Astrocyte of the cerebellum (primary cell): Measurements from ENCODE around the gene GSPT1.
"Not testable (repeated sequence)": the region's sequence is repeated elsewhere in the genome, so short reads cannot be mapped to it uniquely, and the experiment has no call there.

ENCODE experiments used
- DNase-seq: peaks from one replicate; pipeline ENCODE4 v3.0.0-alpha.2; 2011; ENCODE audit warnings: low read depth
- H3K4me3 ChIP-seq: 2 replicates; pipeline ENCODE4 v1.5.1; 2011; ENCODE audit warnings: mild to moderate bottlenecking, low read depth, low read length, moderate library complexity
- in situ Hi-C: cut with HindIII; loops from 2 replicates; pipeline ENCODE4 v1.10.0; 2017; ENCODE audit warnings: low sequenced_read_pairs
- TF ChIP-seq, protein P1 (sequence below): IDR thresholded peaks from 2 replicates; pipeline ENCODE4 v1.5.1; 2012; ENCODE audit warnings: low read length, low read depth, moderate library complexity, mild to moderate bottlenecking; ENCODE audit errors: missing control alignments

Gene GSPT1

DNA sequence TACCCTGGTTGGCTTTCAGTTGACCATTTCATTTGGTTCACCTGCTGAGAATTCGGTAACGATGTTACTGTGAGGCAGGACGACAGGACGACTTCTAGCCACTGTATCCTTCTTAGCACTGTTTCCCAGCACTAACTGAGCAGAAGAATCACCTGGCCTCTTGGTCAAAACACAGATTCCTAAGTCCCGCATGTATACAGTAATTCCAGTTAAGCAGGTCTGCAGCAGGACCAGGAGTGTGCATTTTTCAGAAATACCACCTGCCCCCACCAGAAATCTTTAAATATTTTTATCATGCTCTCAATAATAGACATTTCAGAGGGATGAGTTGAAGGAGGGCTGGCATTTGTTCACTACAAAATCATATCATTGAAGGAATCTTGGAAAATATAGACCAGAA, 87.1 kb downstream of the GSPT1 start:
- no peak for DNase-seq
- H3K4me3 ChIP-seq = no peak overlapping the region
- TF ChIP-seq, protein P1, sequence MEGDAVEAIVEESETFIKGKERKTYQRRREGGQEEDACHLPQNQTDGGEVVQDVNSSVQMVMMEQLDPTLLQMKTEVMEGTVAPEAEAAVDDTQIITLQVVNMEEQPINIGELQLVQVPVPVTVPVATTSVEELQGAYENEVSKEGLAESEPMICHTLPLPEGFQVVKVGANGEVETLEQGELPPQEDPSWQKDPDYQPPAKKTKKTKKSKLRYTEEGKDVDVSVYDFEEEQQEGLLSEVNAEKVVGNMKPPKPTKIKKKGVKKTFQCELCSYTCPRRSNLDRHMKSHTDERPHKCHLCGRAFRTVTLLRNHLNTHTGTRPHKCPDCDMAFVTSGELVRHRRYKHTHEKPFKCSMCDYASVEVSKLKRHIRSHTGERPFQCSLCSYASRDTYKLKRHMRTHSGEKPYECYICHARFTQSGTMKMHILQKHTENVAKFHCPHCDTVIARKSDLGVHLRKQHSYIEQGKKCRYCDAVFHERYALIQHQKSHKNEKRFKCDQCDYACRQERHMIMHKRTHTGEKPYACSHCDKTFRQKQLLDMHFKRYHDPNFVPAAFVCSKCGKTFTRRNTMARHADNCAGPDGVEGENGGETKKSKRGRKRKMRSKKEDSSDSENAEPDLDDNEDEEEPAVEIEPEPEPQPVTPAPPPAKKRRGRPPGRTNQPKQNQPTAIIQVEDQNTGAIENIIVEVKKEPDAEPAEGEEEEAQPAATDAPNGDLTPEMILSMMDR = no peak
- in situ Hi-C loops = no loop called here

DNA sequence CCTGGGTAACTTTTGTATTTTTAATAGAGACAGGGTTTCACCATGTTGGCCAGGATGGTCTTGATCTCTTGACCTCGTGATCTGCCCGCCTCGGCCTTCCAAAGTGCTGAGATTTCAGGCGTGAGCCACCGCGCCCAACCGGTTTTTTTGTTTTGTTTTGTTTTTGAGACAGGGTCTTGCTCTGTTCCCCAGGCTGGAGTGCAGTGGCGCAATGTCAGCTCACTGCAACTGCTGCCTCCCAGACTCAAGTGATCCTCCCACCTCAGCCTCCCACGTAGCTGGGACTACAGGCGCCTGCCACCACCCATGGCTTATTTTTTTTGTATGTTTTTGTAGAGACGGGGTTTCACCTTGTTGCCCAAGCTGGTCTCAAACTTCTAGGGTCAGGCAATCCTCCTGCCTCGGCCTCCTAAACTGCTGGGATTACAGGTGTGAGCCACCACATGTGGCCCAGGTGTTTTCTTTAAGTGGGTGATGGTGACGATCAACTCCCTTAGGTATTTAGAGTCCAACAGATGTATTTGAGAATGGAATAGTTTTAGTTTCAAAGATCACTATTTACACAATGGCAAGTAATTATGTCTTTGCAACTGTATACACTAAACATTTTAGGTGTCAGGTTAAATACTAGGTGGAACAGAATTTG, 90.1 kb downstream of the GSPT1 start:
- DNase-seq, in situ Hi-C loops: not testable (repeated sequence)

DNA sequence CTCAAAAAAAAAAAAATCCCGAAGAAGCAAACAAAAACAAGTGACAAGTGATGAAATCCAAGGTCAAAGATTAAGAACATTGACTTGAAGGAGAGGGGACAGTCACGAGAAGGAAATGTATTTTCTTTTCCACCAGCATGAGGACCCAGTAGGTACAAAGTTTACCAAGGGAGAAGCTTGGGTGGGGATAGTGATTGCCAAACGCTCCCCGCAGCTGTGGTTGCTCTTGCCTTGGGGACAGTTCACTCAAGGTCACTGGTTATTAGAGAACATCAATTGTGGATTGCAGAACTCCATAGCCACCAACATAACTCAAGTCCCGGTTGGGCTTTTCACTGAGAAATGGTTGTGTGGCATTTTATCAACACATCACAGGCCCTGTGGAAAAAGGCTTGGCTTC, 91.4 kb downstream of the GSPT1 start:
- in situ Hi-C loops = no loop called here
- no peak overlapping the region for H3K4me3 ChIP-seq
- DNase-seq = no peak
- TF ChIP-seq, protein P1 = no peak

More for the DNA sequence above, 90.1 kb downstream of the GSPT1 start:
- H3K4me3 ChIP-seq = not testable (repeated sequence)

DNA sequence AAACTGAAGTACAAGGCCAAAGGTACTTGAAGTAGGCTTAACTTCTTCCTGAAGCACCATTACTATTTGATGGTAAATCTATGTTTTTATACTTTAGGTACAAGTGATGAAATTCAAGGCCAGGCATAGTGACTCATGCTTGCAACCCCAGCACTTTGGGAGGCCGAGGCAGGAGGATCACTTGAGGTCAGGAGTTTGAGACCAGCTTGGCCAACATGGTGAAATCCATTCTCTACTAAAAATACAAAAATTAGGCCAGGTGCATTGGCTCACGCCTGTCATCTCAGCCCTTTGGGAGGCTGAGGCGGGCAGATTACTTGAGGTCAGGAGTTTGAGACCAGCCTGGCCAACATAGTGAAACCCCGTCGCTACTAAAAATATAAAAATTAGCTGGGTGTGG, 92.1 kb downstream of the GSPT1 start:
- H3K4me3 ChIP-seq, in situ Hi-C loops, DNase-seq: not testable (repeated sequence)

DNA sequence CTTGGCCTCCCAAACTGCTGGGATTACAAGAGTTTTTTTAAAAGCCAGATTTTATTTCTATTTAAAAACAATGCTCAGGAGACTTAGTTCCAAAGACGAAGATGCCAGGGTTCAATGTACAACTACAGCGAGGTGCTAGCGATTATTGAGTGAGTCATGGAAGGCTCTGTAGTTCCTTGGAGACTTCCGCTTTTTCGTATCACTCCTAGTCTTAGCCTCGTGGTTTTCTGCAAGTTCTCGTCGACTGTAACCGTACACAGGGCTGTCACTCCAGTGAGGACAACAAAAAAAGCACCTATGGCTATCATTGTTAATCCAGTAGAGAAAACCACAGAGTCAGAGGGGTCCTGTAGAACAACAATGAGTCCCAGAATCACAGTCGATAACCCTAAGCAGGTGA, 96.0 kb downstream of the GSPT1 start:
- DNase-seq = no peak
- H3K4me3 ChIP-seq = no peak overlapping the region
- TF ChIP-seq, protein P1 = no peak
- in situ Hi-C loops = no loop called here

DNA sequence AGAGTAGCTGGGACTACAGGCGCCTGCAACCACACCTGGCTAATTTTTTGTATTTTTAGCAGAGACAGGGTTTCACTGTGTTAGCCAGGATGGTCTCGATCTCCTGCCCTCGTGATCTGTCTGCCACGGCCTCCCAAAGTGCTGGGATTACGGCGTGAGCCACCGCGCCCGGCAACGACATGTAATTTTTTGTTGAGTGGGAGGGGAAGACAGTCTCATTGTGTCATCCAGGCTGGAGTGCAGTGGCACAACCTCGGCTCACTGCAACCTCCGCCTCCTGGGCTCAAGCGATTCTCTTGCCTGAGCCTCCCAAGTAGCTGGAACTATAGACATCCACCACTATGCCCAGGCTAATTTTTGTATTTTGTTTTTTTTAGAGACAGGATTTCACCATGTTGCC, 96.8 kb downstream of the GSPT1 start:
- DNase-seq, in situ Hi-C loops, H3K4me3 ChIP-seq: not testable (repeated sequence)
